ENCODE data around the gene RPL11. TPM values are rescaled to one million over a fixed set of nuclear protein-coding genes. Genes with fewer than 3 reads are reported as not detected.

The RPL11 gene
- total and polyA plus RNA-seq, 2 of the 4 experiments (the other 2 are of a cell fraction), result 452 to 1,692 TPM

DNA sequence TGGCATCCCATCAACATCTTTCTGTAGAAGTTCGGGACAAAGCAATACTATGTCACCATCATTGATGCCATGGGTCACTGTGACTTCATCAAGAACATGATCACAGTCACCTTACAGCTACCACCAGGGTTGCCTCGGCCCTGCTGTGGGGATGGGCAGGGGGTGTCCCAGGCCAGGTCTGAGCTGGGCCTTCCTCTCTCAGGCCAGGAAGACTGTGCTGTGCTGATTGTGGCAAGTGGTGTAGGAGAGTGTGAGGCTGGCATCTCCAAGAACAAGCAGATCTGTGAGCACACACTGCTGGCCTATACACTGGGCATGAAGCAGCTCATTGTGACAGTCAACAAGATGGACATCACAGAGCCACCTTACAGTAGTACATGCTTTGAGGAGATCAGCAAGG, 20.9 kb upstream of the RPL11 start:
- DNase-seq (no peak), ATAC-seq (ENCODE audit: low read depth) (no peak)
- dilution Hi-C loops (cut with HindIII; ENCODE audit: low sequenced_read_pairs, unreplicated experiment) (no loop called here), in situ Hi-C loops (cut with MboI; ENCODE audit: low sequenced_read_pairs) (no loop called here), intact Hi-C loops (cut with micrococcal nuclease) (no loop called here)
- Histone ChIP-seq H2BK20ac (ENCODE audit: low read depth, low read length) (no peak overlapping the region), H3K9ac (ENCODE audit: low read depth, low read length) (no peak overlapping the region), H3K9me1 (ENCODE audit: insufficient read depth, low read length) (0 out of 2 replicates have a peak, but pooled peaks cover 3% of the 10 kb centered on the region), H3K4me2 (ENCODE audit: low read depth, low read length) (no peak overlapping the region), H4K91ac (ENCODE audit: insufficient read depth, low read depth, low read length) (no peak overlapping the region), H3K27ac (ENCODE audit: insufficient read depth, low read length) (no peak overlapping the region), H3K4ac (ENCODE audit: low read depth, low read length) (no peak overlapping the region), H2AK9ac (replicated peaks; ENCODE audit: low read depth, low read length, poor library complexity) (no peak overlapping the region), H4K5ac (ENCODE audit: low read depth, low read length) (no peak overlapping the region), H4K8ac (ENCODE audit: low read depth in 2 of 2, low read length in 2 of 2) (no peak overlapping the region), H3K14ac (replicated peaks; ENCODE audit: low read depth, low read length) (no peak overlapping the region), H3K18ac (ENCODE audit: low read depth, low read length) (no peak overlapping the region), H3K23ac (ENCODE audit: low read depth, low read length) (no peak overlapping the region), H2BK120ac (ENCODE audit: low read depth, low read length) (no peak overlapping the region), H3K56ac (ENCODE audit: extremely low read depth, insufficient read depth, low read length) (no peak overlapping the region), H2BK5ac (ENCODE audit: low read depth, low read length, poor library complexity, severe bottlenecking) (no peak overlapping the region), H3K9me3 (ENCODE audit: control insufficient read depth, insufficient read depth, low read length) (no peaks in the 10 kb centered on the region), H4K20me1 (ENCODE audit: insufficient read depth, low read length) (no peaks in the 10 kb centered on the region), H3K79me1 (ENCODE audit: low read depth in 1 of 2, low read length in 2 of 2) (no peaks in the 10 kb centered on the region), H3K27me3 (ENCODE audit: control insufficient read depth, insufficient read depth, low read length) (peaks cover 18% of the 10 kb centered on the region), H2AFZ (replicated peaks; ENCODE audit: low read length, poor library complexity) (no peak overlapping the region), H2AK5ac (ENCODE audit: low read depth, low read length) (no peak overlapping the region), H3K36me3 (ENCODE audit: control insufficient read depth, insufficient read depth, low read length) (no peaks in the 10 kb centered on the region), H3K4me3 (ENCODE audit: insufficient read depth, low read depth, low read length) (no peak overlapping the region), H2BK15ac (ENCODE audit: low read depth, low read length) (no peak overlapping the region), H3K4me1 (ENCODE audit: control insufficient read depth, insufficient read depth, low read length) (no peaks in the 10 kb centered on the region)
- no TSS peak for BruUV-seq (replicated peaks)
- TF ChIP-seq, protein P1, sequence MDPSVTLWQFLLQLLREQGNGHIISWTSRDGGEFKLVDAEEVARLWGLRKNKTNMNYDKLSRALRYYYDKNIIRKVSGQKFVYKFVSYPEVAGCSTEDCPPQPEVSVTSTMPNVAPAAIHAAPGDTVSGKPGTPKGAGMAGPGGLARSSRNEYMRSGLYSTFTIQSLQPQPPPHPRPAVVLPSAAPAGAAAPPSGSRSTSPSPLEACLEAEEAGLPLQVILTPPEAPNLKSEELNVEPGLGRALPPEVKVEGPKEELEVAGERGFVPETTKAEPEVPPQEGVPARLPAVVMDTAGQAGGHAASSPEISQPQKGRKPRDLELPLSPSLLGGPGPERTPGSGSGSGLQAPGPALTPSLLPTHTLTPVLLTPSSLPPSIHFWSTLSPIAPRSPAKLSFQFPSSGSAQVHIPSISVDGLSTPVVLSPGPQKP (IDR thresholded peaks at IDR 0.05; ENCODE audit: borderline replicate concordance, low read depth, low read length), result no peak
- TF ChIP-seq, protein P2, sequence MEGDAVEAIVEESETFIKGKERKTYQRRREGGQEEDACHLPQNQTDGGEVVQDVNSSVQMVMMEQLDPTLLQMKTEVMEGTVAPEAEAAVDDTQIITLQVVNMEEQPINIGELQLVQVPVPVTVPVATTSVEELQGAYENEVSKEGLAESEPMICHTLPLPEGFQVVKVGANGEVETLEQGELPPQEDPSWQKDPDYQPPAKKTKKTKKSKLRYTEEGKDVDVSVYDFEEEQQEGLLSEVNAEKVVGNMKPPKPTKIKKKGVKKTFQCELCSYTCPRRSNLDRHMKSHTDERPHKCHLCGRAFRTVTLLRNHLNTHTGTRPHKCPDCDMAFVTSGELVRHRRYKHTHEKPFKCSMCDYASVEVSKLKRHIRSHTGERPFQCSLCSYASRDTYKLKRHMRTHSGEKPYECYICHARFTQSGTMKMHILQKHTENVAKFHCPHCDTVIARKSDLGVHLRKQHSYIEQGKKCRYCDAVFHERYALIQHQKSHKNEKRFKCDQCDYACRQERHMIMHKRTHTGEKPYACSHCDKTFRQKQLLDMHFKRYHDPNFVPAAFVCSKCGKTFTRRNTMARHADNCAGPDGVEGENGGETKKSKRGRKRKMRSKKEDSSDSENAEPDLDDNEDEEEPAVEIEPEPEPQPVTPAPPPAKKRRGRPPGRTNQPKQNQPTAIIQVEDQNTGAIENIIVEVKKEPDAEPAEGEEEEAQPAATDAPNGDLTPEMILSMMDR (conservative IDR thresholded peaks at IDR 0.05; ENCODE audit: low read depth, low read length), result no peak
- TF ChIP-seq MXI1 (IDR thresholded peaks at IDR 0.05; ENCODE audit: borderline replicate concordance, low read depth, low read length) (no peak), RFX5 (IDR thresholded peaks at IDR 0.05; ENCODE audit: low read depth, low read length) (no peak), BHLHE40 (IDR thresholded peaks at IDR 0.05; ENCODE audit: low read depth, low read length) (no peak), FOS (IDR thresholded peaks at IDR 0.05; ENCODE audit: low read depth, low read length) (no peak), MAFK (IDR thresholded peaks at IDR 0.05; ENCODE audit: low read depth, low read length) (no peak), SMC3 (IDR thresholded peaks at IDR 0.05; ENCODE audit: low read depth, low read length) (no peak), NFE2L2 (IDR thresholded peaks at IDR 0.05; ENCODE audit: low read depth, low read length) (no peak), RAD21 (IDR thresholded peaks at IDR 0.05; ENCODE audit: low read length) (no peak), POLR2A (IDR thresholded peaks at IDR 0.05; ENCODE audit: low read depth, low read length) (no peak)
- TF ChIP-seq, protein P3, sequence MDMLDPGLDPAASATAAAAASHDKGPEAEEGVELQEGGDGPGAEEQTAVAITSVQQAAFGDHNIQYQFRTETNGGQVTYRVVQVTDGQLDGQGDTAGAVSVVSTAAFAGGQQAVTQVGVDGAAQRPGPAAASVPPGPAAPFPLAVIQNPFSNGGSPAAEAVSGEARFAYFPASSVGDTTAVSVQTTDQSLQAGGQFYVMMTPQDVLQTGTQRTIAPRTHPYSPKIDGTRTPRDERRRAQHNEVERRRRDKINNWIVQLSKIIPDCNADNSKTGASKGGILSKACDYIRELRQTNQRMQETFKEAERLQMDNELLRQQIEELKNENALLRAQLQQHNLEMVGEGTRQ (IDR thresholded peaks at IDR 0.05; ENCODE audit: low read depth, low read length), result no peak
- ChIA-PET CTCF (interaction anchor here (0.6 kb wide), 1 partner anchor 34 kb away, joined by 3 read pairs; no protein-coding TSS in a partner anchor), POLR2A (ENCODE audit: unreplicated experiment) (no interaction called here)
- WGBS, 2 experiments (ENCODE audit: extremely low coverage in 2 of 2, insufficient read length in 1 of 2), result no CpG with 5 or more reads among the region's 2 CpGs
